Stimulated activated CD4-positive, alpha-beta T cell treated with anti-CD3 and anti-CD28 coated beads, TNF-alpha, amount 100 ng/mL, for 4 hours (primary cell): Measurements from ENCODE around the gene KRCC1.
"Not testable (repeated sequence)": the region's sequence is repeated elsewhere in the genome, so short reads cannot be mapped to it uniquely, and the experiment has no call there.

Experiments
- DNase-seq, 3 experiments: peaks; one replicate each; pipeline ENCODE4 v3.0.0-alpha.2; 2020; ENCODE audit warnings: low read depth in 3 of 3

Gene KRCC1

GRCh38 chr2:88038263-88039105 is 17.1 kb downstream of the KRCC1 start:
- no peak for DNase-seq

- DNase-seq: no peak
These were observed 19.0 kb downstream of the KRCC1 start for GRCh38 chr2:88036606-88037005.

GRCh38 chr2:88036182-88036581 is 19.4 kb downstream of the KRCC1 start:
- DNase-seq: no peak

- no peak for DNase-seq
These were observed 23.4 kb downstream of the KRCC1 start for GRCh38 chr2:88032070-88032702.

GRCh38 chr2:88028931-88029330 is 26.7 kb downstream of the KRCC1 start:
- DNase-seq: no peak

- DNase-seq: no peak
These were observed 27.7 kb downstream of the KRCC1 start for GRCh38 chr2:88027697-88028389.

GRCh38 chr2:88024509-88024908 is 31.1 kb downstream of the KRCC1 start:
- DNase-seq: no peak

GRCh38 chr2:88022669-88022921 is 33.0 kb downstream of the KRCC1 start:
- DNase-seq: no peak

GRCh38 chr2:88019985-88020384 is 35.6 kb downstream of the KRCC1 start:
- no peak for DNase-seq

GRCh38 chr2:88018909-88019308 is 36.7 kb downstream of the KRCC1 start:
- no peak for DNase-seq

- DNase-seq: not testable (repeated sequence)
These were observed 37.3 kb downstream of the KRCC1 start for GRCh38 chr2:88018077-88018805.

GRCh38 chr2:88017780-88018038 is 37.9 kb downstream of the KRCC1 start:
- not testable (repeated sequence) for DNase-seq

- no peak for DNase-seq
These were observed 38.4 kb downstream of the KRCC1 start for GRCh38 chr2:88016960-88017779.

GRCh38 chr2:88016086-88016959 is 39.3 kb downstream of the KRCC1 start, which contains the start of gene RNU2-63P:
TSS of gene RNU2-63P (minus strand) at chr2:88016547.
- peak; percentile 46 to 74 (median 66) for DNase-seq

GRCh38 chr2:88011011-88011410 is 44.6 kb downstream of the KRCC1 start:
- DNase-seq: no peak

- no peak for DNase-seq
These were observed 45.4 kb downstream of the KRCC1 start for GRCh38 chr2:88010136-88010535.

- DNase-seq: no peak
These were observed 48.6 kb downstream of the KRCC1 start for GRCh38 chr2:88006912-88007439.

- no peak for DNase-seq
These were observed 49.8 kb downstream of the KRCC1 start for GRCh38 chr2:88005776-88006175.

- no peak for DNase-seq
These were observed 52.4 kb downstream of the KRCC1 start for GRCh38 chr2:88003074-88003755.

- DNase-seq: no peak
These were observed 53.2 kb downstream of the KRCC1 start for GRCh38 chr2:88002359-88002707.
